Endothelial cell of umbilical vein (primary cell): ENCODE data around the gene GRM7. TPM values are rescaled to one million over a fixed set of nuclear protein-coding genes. Genes with fewer than 3 reads are reported as not detected.

ENCODE experiments used
- BruUV-seq: library from RNA; stranded (reverse); fragments of 400-500 nt; replicated peaks from 2 replicates; lab custom pipeline; 2021; lab: Mats Ljungman, UMichigan
- CTCF ChIA-PET: fragments of 300-600, 350-600 bp; sonication (Branson Sonifier 250); formaldehyde crosslinking; loops from one replicate; lab custom pipeline; 2021; ENCODE audit warnings: antibody characterized with exemption, inconsistent platforms; lab: Charles Lee
- POLR2A ChIA-PET: fragments of 300-600, 350-600 bp; sonication (Branson Sonifier 250); formaldehyde crosslinking; loops from one replicate; lab custom pipeline; 2021; ENCODE audit warnings: antibody characterized with exemption, inconsistent platforms; lab: Charles Lee
- DNase-seq: peaks from one replicate; pipeline ENCODE4 v3.0.0-alpha.2; 2011; ENCODE audit warnings: low read depth, low spot score
- FAIRE-seq: peaks from 2 replicates; lab custom pipeline; 2011; peaks lifted over from hg19 to GRCh38; lab: Jason Lieb, UNC
- H2AFZ ChIP-seq: 2 replicates; pipeline ENCODE4 v1.6.0; 2012; ENCODE audit warnings: low read depth, low read length, control low read depth, inconsistent platforms
- H3K27ac ChIP-seq: 2 replicates; pipeline ENCODE4 v1.5.1; 2011; ENCODE audit warnings: low read depth, mild to moderate bottlenecking, control low read depth, low read length, moderate library complexity; ENCODE audit not compliant: insufficient read depth
- H3K27me3 ChIP-seq, 2 experiments: 2 replicates each; pipeline versions ENCODE4 v1.6.0 to v1.6.1; 2011; ENCODE audit warnings: low read length in 2 of 2, mixed read lengths in 1 of 2; ENCODE audit not compliant: control insufficient read depth in 2 of 2, insufficient read depth in 2 of 2
- H3K36me3 ChIP-seq, 2 experiments: 2 replicates in 1 of 2; 3 replicates in 1 of 2; pipeline ENCODE4 v1.5.1; 2011; ENCODE audit warnings: low read length in 2 of 2, mild to moderate bottlenecking in 1 of 2, moderate library complexity in 1 of 2; ENCODE audit not compliant: control insufficient read depth in 2 of 2, insufficient read depth in 2 of 2; ENCODE audit errors: extremely low read depth in 1 of 2
- H3K4me1 ChIP-seq: 3 replicates; pipeline ENCODE4 v1.5.1; 2011; ENCODE audit warnings: mild to moderate bottlenecking, low read length; ENCODE audit not compliant: control insufficient read depth, insufficient read depth; ENCODE audit errors: extremely low read depth
- H3K4me2 ChIP-seq: 2 replicates; pipeline ENCODE4 v1.6.1; 2011; ENCODE audit warnings: low read length, control low read depth, mixed read lengths; ENCODE audit not compliant: insufficient read depth
- H3K4me3 ChIP-seq, 3 experiments: fragments of 200-600 bp in 1 of 3; sonication (generic), shearing (Covaris generic) in 1 of 3; replicated peaks in 1 of 3; 2 replicates each; pipeline ENCODE4 v1.5.1; 2011 to 2016; ENCODE audit warnings: control low read depth in 3 of 3, low read length in 3 of 3, mild to moderate bottlenecking in 2 of 3, inconsistent platforms in 1 of 3, low read depth in 1 of 3, moderate library complexity in 1 of 3; ENCODE audit not compliant: insufficient read depth in 1 of 3
- H3K79me2 ChIP-seq: 2 replicates; pipeline ENCODE4 v1.6.0; 2012; ENCODE audit warnings: low read length, inconsistent platforms; ENCODE audit not compliant: control insufficient read depth, insufficient read depth
- H3K9ac ChIP-seq: replicated peaks from 2 replicates; pipeline ENCODE3; 2011; ENCODE audit warnings: low read length, control low read depth; ENCODE audit not compliant: insufficient read depth; ENCODE audit errors: extremely low read depth
- H3K9me1 ChIP-seq: replicated peaks from 3 replicates; pipeline ENCODE4 v1.6.0; 2011; ENCODE audit warnings: mild to moderate bottlenecking, low read length; ENCODE audit not compliant: control insufficient read depth, insufficient read depth; ENCODE audit errors: extremely low read depth
- H3K9me3 ChIP-seq: replicated peaks from 2 replicates; pipeline ENCODE4 v1.5.1; 2012; ENCODE audit warnings: low read length, inconsistent platforms; ENCODE audit not compliant: control insufficient read depth, insufficient read depth
- H4K20me1 ChIP-seq: replicated peaks from 2 replicates; pipeline ENCODE3; 2011; ENCODE audit warnings: mild to moderate bottlenecking, low read length; ENCODE audit not compliant: control insufficient read depth, insufficient read depth; ENCODE audit errors: extremely low read depth
- CTCF ChIP-seq, 2 donors: IDR thresholded peaks; 1 replicate in 1 of 2; 2 replicates in 1 of 2; pipeline ENCODE4 v1.5.1; 2011; ENCODE audit warnings: low read length in 2 of 2, mild to moderate bottlenecking in 2 of 2, moderate library complexity in 2 of 2, control low read depth in 1 of 2, inconsistent platforms in 1 of 2, low read depth in 1 of 2; ENCODE audit not compliant: insufficient read depth in 1 of 2; ENCODE audit errors: extremely low read depth in 1 of 2
- EZH2 ChIP-seq: IDR thresholded peaks from 2 replicates; pipeline ENCODE4 v1.6.1; 2012; ENCODE audit warnings: borderline replicate concordance, low read depth, mild to moderate bottlenecking, moderate library complexity, low read length, inconsistent platforms; ENCODE audit not compliant: severe bottlenecking
- FOS ChIP-seq: IDR thresholded peaks from 2 replicates; pipeline ENCODE4 v1.6.1; 2011; ENCODE audit warnings: mild to moderate bottlenecking, low read length, moderate library complexity, borderline replicate concordance; ENCODE audit not compliant: insufficient read depth
- GATA2 ChIP-seq: IDR thresholded peaks from 2 replicates; pipeline ENCODE4 v1.7.0; 2011; ENCODE audit warnings: low read depth, mild to moderate bottlenecking, moderate library complexity, mixed read lengths, low read length; ENCODE audit not compliant: insufficient read length, insufficient read depth
- JUN ChIP-seq: IDR thresholded peaks from 2 replicates; pipeline ENCODE4 v1.6.1; 2011; ENCODE audit warnings: borderline replicate concordance, low read depth; ENCODE audit not compliant: insufficient read length, insufficient read depth
- MAX ChIP-seq: IDR thresholded peaks from 2 replicates; pipeline ENCODE4 v1.6.1; 2011; ENCODE audit not compliant: insufficient read depth, insufficient read length
- MYC ChIP-seq: IDR thresholded peaks from one replicate; pipeline ENCODE4 v1.6.1; 2011; ENCODE audit warnings: mild to moderate bottlenecking, low read depth, low read length
- POLR2A ChIP-seq: IDR thresholded peaks from 2 replicates; pipeline ENCODE4 v1.6.1; 2012; ENCODE audit warnings: low read depth, mild to moderate bottlenecking, control low read depth, low read length
- POLR2AphosphoS5 ChIP-seq: IDR thresholded peaks from 2 replicates; pipeline ENCODE4 v1.6.1; 2012; ENCODE audit warnings: low read depth, mild to moderate bottlenecking, control low read depth, low read length, moderate library complexity; ENCODE audit not compliant: insufficient read depth
- dilution Hi-C: fragments of 300-500 bp; cut with MboI; formaldehyde crosslinking; loops from one replicate; pipeline ENCODE4 v1.15.0; 2019; ENCODE audit warnings: low sequenced_read_pairs; ENCODE audit not compliant: extremely low pct_ligation_motif_present
- intact Hi-C: fragments of 100-400 bp; cut with micrococcal nuclease; formaldehyde crosslinking; loops from one replicate; pipeline ENCODE4 v1.10.0; 2022
- polyA plus RNA-seq, 4 experiments: library from polyadenylated mRNA; depleted of rRNA in 3 of 4; stranded (reverse) in 3 of 4; unstranded in 1 of 4; fragments of >200 nt; gene quantifications; 2 replicates each; pipeline versions ENCODE4 v1.2.1 to v1.2.3, GENCODE V29; 2011 to 2012; ENCODE audit warnings: missing spikeins in 1 of 4
- total RNA-seq: library from RNA; stranded (reverse); gene quantifications from 2 replicates; pipeline ENCODE4 v1.2.3, GENCODE V29; 2021

Gene GRM7
- total and polyA plus RNA-seq, 2 donors (not counting 3 experiments of a cell fraction or from before 2014, with no cell fraction given), result 0.12 TPM; not detected in 1

GRCh38 chr3:6935970-6936369 is 75.1 kb downstream of the GRM7 start:
- Histone ChIP-seq H3K9me1 (no peaks in the 10 kb centered on the region), H3K36me3 (no peaks in the 10 kb centered on the region), H3K79me2 (no peaks in the 10 kb centered on the region), H3K4me3 (no peak overlapping the region), H3K4me2 (no peak overlapping the region), H4K20me1 (no peaks in the 10 kb centered on the region), H3K27me3 (no peaks in the 10 kb centered on the region), H3K9ac (no peak overlapping the region), H3K4me1 (no peaks in the 10 kb centered on the region), H2AFZ (no peak overlapping the region), H3K27ac (no peak overlapping the region), H3K9me3 (no peaks in the 10 kb centered on the region)
- FAIRE-seq (no peak), DNase-seq (no peak)
- TF ChIP-seq POLR2AphosphoS5 (no peak), EZH2 (no peak), GATA2 (no peak), CTCF (IDR thresholded peaks at IDR 0.05; ENCODE audit: extremely low read depth in 1 of 2, insufficient read depth in 1 of 2, low read depth in 1 of 2, low read length in 2 of 2) (no peak), JUN (no peak), MAX (no peak), FOS (no peak), POLR2A (no peak), MYC (no peak)
- no TSS peak for BruUV-seq
- CTCF ChIA-PET, result interaction anchor here (1.0 to 1.7 kb wide), 3 partner anchors 58 to 1304 kb away, joined by 3 to 7 read pairs (median 4); no protein-coding TSS in a partner anchor
- POLR2A ChIA-PET, result no interaction called here
- intact Hi-C loops (loop anchor here (1.0 kb wide), 2 partner anchors 1175 to 1303 kb away; no protein-coding TSS in a partner anchor), dilution Hi-C loops (no loop called here)
